Kidney epithelial cell (primary cell): ENCODE measurements around the gene SPATS1. TPM values are rescaled to one million over a fixed set of nuclear protein-coding genes. Genes with fewer than 3 reads are reported as not detected.

Experiments
- DNase-seq: peaks from one replicate; pipeline ENCODE4 v3.0.0-alpha.2; 2010; ENCODE audit warnings: low read depth
- H3K27me3 ChIP-seq: 2 replicates; pipeline ENCODE4 v1.6.0; 2011; ENCODE audit warnings: low read length; ENCODE audit not compliant: control insufficient read depth, insufficient read depth
- H3K36me3 ChIP-seq: 2 replicates; pipeline ENCODE4 v1.5.1; 2011; ENCODE audit warnings: low read length; ENCODE audit not compliant: control insufficient read depth, insufficient read depth
- H3K4me3 ChIP-seq: 2 replicates; pipeline ENCODE4 v1.5.1; 2011; ENCODE audit warnings: low read depth, mild to moderate bottlenecking, control low read depth, low read length
- total RNA-seq: library from RNA; depleted of rRNA; stranded (reverse); fragments of >200 nt; gene quantifications from 2 replicates; pipeline ENCODE4 v1.2.3, GENCODE V29; 2015
- TF ChIP-seq, protein P1 (sequence below): IDR thresholded peaks from 2 replicates; pipeline ENCODE4 v1.5.1; 2011; ENCODE audit warnings: mild to moderate bottlenecking, moderate library complexity, low read length, control low read depth, inconsistent platforms; ENCODE audit not compliant: insufficient read depth, poor library complexity, severe bottlenecking

SPATS1 gene
- total RNA-seq, 1 donor from 2014 or later, result not detected

DNA sequence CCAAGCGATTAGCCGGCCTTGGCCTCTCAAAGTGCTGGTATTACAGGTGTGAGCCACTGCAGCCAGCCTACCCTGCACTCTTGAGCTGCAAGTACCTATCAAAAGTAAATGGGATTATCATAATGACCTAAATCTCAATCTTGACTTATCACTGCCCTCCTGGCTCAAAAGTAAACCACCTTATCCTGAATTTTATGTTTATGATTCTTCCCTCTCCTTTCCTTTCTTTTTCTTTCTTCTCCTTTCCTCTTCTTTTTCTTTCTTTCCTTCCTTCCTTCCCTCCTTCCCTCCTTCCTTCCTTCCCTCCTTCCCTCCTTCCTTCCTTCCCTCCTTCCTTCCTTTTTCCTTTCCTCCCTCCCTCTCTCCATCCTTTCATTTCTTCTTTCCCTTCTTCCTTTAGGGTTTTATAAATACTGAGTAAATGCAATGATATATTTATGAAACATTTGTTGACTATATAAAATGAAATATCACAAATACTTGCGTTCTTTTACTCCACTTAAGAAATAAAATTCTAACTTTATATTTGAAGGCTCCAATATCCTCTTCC lies 21.0 kb downstream of the SPATS1 start:
- Histone ChIP-seq H3K36me3 (no peaks in the 10 kb centered on the region), H3K27me3 (no peaks in the 10 kb centered on the region), H3K4me3 (no peak overlapping the region)
- no peak for DNase-seq
- TF ChIP-seq, protein P1, sequence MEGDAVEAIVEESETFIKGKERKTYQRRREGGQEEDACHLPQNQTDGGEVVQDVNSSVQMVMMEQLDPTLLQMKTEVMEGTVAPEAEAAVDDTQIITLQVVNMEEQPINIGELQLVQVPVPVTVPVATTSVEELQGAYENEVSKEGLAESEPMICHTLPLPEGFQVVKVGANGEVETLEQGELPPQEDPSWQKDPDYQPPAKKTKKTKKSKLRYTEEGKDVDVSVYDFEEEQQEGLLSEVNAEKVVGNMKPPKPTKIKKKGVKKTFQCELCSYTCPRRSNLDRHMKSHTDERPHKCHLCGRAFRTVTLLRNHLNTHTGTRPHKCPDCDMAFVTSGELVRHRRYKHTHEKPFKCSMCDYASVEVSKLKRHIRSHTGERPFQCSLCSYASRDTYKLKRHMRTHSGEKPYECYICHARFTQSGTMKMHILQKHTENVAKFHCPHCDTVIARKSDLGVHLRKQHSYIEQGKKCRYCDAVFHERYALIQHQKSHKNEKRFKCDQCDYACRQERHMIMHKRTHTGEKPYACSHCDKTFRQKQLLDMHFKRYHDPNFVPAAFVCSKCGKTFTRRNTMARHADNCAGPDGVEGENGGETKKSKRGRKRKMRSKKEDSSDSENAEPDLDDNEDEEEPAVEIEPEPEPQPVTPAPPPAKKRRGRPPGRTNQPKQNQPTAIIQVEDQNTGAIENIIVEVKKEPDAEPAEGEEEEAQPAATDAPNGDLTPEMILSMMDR, result no peak

DNA sequence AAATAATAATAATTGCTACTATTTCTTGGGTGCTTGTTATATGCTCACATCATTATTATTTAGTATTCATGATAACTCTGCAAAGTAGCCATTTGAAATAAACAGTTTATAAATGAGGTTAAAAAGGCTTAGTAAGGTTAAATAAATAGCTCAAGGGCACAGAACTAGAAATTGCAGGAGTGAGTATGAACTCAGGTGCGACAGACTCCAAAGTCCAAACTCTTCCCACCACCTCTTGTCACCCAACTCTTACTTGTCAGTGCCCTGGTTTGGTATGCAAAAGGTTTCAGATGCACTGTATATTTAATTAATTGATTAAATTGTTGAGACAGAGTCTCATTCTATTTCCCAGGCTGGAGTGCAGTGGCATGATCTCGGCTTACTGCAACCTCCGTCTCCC lies 24.3 kb downstream of the SPATS1 start:
- Histone ChIP-seq H3K36me3 (no peaks in the 10 kb centered on the region), H3K4me3 (no peak overlapping the region), H3K27me3 (no peaks in the 10 kb centered on the region)
- DNase-seq, result no peak
- TF ChIP-seq, protein P1, result no peak

DNA sequence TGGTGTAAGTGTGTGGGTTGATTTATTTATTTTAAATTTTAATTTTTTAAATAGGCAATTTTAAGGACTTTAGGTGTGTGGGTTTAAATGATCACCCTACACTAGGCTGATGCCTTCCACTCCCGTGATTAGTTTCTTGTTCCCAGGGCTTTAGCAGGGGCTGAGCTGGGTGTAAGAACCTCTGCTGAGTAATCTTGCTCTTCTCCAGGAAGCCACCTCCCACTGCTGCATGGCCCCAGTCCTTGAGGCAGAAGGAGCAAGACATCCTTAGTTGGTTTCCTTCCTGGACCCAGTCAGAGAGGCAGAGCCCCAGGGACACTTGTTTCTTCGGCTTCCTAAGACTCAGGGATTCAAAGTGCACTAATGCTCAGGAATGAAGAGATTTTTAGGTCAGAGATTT lies 25.2 kb downstream of the SPATS1 start:
- Histone ChIP-seq H3K27me3 (no peaks in the 10 kb centered on the region), H3K4me3 (no peak overlapping the region), H3K36me3 (no peaks in the 10 kb centered on the region)
- TF ChIP-seq, protein P1, result no peak
- no peak for DNase-seq

DNA sequence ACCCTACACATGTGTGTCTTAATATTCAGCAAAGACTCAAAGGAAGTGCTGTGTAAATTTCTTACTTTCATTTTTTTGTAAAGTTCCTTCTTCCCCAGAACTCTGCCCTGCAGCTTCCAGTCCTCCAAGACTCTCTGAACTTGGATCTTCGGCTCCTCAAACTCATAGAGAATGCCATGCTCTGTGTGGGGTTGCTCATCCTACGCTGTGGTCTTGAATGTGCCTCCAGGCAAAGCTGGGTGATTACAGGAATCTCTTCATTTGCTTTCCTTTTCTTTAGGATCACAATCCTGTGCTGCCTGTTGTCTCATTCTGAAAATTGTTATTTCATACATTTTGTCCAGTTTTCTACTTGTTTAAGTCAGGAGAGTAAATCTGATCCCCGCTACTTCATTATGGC lies 30.6 kb downstream of the SPATS1 start:
- TF ChIP-seq, protein P1, result no peak
- Histone ChIP-seq H3K36me3 (no peaks in the 10 kb centered on the region), H3K4me3 (no peak overlapping the region), H3K27me3 (no peaks in the 10 kb centered on the region)
- DNase-seq, result no peak

DNA sequence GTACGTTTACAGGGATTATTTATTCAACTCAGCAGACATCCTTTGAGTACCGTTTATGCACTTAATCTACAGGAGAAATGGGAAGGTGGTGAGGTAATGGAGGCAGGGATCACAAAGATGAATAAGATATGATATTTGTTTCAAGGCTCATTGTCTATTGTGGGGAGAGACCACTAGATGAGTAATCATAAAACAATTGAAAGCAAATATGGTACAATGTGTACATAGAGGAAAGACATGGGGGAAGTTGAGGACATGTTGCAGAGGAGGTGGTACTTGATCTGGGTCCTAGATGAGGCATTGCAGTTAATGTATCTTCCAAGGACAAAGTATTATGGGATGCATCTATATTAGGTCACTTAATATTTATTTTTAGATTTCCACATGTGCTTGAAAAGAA lies 31.3 kb downstream of the SPATS1 start:
- H3K4me3 ChIP-seq, result no peak overlapping the region
- H3K36me3 ChIP-seq, result no peaks in the 10 kb centered on the region
- H3K27me3 ChIP-seq, result no peaks in the 10 kb centered on the region
- TF ChIP-seq, protein P1, result no peak
- no peak for DNase-seq

DNA sequence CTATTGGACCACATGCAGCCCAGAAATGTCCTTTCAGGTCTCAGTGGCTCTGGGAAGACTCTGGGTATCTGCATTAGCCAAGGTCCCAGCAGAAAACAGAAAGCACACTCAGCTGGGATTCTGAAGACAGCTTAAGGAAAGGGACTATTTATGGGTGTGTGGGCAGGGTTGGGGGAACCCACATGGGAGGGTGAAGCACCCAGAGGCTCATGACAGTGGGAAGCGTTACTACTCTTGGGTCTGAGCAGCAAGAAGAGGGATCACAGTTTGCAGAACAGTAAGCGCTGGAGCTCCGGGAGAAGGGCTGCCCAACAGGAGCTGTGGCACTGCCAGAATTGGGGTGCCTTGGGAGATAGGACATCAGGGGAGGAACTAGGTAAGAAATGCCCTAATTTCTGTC lies 32.6 kb downstream of the SPATS1 start:
- H3K27me3 ChIP-seq, result no peaks in the 10 kb centered on the region

More for the DNA sequence above, 32.6 kb downstream of the SPATS1 start:
- TF ChIP-seq, protein P1, result no peak
- no peak for DNase-seq
- Histone ChIP-seq H3K4me3 (no peak overlapping the region), H3K36me3 (no peaks in the 10 kb centered on the region)
